EH (cell line): ENCODE data around the gene ALPK1.
"Not testable (repeated sequence)": the region's sequence is repeated elsewhere in the genome, so short reads cannot be mapped to it uniquely, and the experiment has no call there.

Experiments
- DNase-seq: peaks from one replicate; pipeline ENCODE4 v3.0.0-alpha.2; 2015; ENCODE audit warnings: low read depth

Gene ALPK1

GRCh38 chr4:112453321-112453720 is 156.2 kb downstream of the ALPK1 start:
- no peak for DNase-seq

GRCh38 chr4:112472318-112472717 is 175.1 kb downstream of the ALPK1 start:
- no peak for DNase-seq

GRCh38 chr4:112473985-112474384 is 176.8 kb downstream of the ALPK1 start:
- DNase-seq = no peak

GRCh38 chr4:112485930-112486329 is 188.8 kb downstream of the ALPK1 start:
- DNase-seq = no peak

- DNase-seq = not testable (repeated sequence)
Measured at GRCh38 chr4:112490808-112491207, 193.6 kb downstream of the ALPK1 start.
